ENCODE data around the gene TMEM117.

TMEM117 gene

DNA sequence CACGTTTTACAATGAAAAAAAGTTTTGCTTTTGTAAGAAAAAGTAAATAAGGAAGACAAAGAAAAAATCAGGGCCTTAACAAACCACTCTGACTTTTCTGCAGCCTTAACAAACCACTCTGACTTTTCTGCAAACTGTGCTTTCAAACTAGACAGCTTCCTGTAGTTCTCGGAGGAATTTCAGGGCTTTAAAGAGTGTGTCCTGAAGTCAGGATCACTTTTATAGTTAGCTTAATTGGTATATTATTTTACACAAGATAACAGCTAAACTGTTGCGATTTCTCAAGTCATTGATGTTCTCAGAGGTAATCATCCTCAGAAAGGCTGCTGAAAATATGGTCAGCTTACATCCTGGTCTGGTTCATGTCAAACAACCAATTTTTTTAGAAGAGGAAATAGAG lies 42.2 kb downstream of the TMEM117 start:
- TF ChIP-seq, protein P1, sequence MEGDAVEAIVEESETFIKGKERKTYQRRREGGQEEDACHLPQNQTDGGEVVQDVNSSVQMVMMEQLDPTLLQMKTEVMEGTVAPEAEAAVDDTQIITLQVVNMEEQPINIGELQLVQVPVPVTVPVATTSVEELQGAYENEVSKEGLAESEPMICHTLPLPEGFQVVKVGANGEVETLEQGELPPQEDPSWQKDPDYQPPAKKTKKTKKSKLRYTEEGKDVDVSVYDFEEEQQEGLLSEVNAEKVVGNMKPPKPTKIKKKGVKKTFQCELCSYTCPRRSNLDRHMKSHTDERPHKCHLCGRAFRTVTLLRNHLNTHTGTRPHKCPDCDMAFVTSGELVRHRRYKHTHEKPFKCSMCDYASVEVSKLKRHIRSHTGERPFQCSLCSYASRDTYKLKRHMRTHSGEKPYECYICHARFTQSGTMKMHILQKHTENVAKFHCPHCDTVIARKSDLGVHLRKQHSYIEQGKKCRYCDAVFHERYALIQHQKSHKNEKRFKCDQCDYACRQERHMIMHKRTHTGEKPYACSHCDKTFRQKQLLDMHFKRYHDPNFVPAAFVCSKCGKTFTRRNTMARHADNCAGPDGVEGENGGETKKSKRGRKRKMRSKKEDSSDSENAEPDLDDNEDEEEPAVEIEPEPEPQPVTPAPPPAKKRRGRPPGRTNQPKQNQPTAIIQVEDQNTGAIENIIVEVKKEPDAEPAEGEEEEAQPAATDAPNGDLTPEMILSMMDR (IDR thresholded peaks at IDR 0.05; ENCODE audit: extremely low read depth, missing control alignments), result no peak
- no peak for DNase-seq (ENCODE audit: low spot score)

DNA sequence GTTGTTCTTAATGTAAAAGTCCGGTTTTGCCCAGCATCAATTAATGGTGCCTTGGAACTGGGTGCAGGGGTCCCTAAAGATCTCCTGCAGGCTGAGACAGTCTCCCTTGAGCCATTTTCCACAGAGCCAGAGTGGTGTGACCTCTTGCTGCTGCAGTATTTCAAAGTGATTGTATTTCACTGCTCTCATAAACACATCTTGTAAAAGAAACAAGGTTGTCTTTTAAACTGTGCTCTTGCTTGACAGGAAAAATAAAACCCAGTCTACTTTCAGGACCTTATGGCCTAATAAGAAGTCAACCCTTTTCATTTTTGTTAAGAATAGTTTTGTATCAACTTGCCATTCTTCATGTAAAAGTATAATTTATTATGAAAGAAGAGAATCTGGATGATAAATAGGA lies 44.7 kb downstream of the TMEM117 start:
- TF ChIP-seq, protein P1 (IDR thresholded peaks at IDR 0.05; ENCODE audit: extremely low read depth, missing control alignments), result no peak
- DNase-seq (ENCODE audit: low spot score), result no peak

DNA sequence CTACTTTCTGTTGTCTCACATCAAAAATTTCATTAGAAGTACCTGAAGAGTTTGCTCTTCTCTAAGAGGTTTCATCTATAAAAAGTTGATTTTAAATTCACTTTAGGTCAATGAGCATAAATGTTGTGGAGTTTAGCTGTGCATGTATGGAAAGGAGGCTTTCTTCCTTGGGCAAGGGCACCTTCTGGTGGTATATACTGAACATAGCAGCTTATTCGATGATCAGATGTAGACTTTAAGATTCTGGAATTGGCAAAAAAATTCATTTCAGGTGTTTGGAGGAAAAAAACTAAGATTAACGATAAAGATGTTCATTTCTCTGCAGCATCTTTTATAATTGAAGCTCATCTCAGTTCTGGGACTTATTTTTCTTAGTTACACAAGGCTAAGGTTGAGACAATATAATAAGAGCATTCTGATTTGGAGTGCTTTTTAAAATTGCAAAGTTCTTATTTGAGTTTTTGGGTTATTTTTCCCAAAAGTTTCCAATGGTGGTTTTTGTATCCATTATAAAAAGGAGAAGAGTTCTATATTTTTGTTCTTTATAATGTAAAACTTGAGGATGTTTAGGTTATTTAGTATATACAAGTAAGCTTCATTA lies 46.8 kb downstream of the TMEM117 start:
- TF ChIP-seq, protein P1 (IDR thresholded peaks at IDR 0.05; ENCODE audit: extremely low read depth, missing control alignments), result peak; percentile 70
- DNase-seq (ENCODE audit: low spot score), result peak; percentile 44

DNA sequence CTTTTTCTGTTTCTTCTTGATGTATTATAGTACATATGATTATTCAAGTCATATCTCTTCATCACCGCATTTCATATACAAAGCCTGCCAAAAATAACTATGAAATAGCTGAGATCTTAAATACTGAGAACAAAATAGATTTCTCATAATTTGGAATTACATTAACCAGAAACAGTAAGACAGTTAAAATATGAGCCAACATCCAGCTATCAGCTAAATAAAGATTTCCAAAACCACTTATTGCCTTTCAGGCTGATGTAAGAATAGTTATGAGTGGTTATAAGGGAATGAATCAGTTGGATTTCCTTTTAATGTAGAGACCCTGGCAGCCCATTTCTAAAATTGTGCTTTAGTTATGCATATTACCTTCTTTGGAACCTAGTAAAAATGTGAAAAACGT lies 47.4 kb downstream of the TMEM117 start:
- DNase-seq (ENCODE audit: low spot score), result no peak
- TF ChIP-seq, protein P1 (IDR thresholded peaks at IDR 0.05; ENCODE audit: extremely low read depth, missing control alignments), result no peak

DNA sequence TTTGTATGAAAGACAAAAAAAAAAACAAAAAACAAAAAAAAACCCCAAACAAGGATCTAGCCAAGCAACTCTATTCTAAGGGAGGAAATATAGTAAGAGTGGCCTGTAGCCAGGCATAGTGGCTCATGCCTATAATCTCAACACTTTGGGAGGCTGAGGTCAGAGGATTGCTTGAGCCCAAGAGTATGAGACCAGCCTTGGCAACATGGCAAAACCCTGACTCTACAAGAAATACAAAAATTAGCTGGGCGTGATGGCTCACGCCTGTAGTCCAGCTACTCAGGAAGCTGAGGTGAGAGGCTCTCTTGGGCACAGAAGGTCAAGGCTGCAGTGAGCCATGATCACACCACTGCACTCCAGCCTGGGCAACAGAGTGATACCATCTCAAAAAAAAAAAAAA lies 47.9 kb downstream of the TMEM117 start:
- no peak for DNase-seq (ENCODE audit: low spot score)
- TF ChIP-seq, protein P1 (IDR thresholded peaks at IDR 0.05; ENCODE audit: extremely low read depth, missing control alignments), result no peak

DNA sequence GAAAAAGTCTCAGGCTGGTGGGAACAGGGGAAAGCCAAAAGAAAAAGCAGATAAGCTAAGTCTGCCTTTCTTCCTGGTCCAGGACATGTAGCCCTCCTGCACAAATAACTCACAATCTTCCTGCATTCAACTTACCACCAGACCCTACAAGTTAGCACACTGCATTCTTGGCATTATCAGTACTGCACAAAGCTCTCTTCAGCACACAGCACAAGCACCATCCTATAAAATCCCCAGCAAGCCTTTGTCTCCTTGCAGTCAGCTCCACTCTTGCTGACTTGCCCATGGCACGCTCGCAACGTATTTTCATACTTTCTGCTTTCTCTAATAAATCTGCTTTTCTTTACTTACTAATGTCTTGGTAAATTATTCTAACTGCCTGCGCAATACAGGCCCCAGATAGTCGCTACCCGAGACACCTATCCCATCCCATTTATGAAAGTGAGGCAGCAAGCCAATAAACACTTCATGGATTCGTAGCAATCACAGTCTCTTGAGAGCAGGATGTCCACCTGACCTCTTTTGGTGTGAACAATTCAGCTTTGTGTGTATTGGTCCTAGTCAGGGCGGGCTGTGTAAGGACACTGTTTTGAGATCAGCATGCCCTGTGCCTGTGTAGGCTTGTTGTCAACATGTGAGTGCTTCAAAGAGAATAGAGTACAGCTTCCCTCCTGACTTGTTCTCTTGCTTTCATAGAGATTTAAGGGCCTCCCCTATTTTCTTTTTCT lies 49.0 kb downstream of the TMEM117 start:
- TF ChIP-seq, protein P1 (IDR thresholded peaks at IDR 0.05; ENCODE audit: extremely low read depth, missing control alignments), result no peak
- no peak for DNase-seq (ENCODE audit: low spot score)

DNA sequence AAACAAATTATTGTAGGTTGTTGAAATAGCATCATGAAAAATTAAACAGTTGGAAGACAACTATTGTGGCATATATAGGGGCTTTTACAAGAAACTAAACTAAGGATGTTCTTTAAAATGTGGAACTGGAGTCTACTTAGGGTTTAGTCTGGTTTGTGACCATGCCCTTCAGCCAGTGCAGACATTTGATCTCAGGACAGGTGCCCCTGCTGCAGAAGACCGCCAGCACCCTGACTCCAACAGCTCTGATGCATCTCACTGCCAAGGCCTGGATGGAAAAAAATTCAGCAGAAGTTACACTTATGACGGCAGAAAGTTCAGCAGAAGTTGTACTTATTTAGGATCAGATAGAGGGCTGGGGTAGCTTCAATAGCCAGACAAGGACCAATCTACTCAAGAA lies 51.5 kb downstream of the TMEM117 start:
- TF ChIP-seq, protein P1 (IDR thresholded peaks at IDR 0.05; ENCODE audit: extremely low read depth, missing control alignments), result no peak
- no peak for DNase-seq (ENCODE audit: low spot score)
